Endothelial cell of umbilical vein (primary cell): ENCODE results near the gene MS4A8. TPM values are rescaled to one million over a fixed set of nuclear protein-coding genes. Genes with fewer than 3 reads are reported as not detected.

Experiments
- BruUV-seq: library from RNA; stranded (reverse); fragments of 400-500 nt; replicated peaks from 2 replicates; lab custom pipeline; 2021; lab: Mats Ljungman, UMichigan
- CTCF ChIA-PET: fragments of 300-600, 350-600 bp; sonication (Branson Sonifier 250); formaldehyde crosslinking; loops from one replicate; lab custom pipeline; 2021; ENCODE audit warnings: antibody characterized with exemption, inconsistent platforms; lab: Charles Lee
- POLR2A ChIA-PET: fragments of 300-600, 350-600 bp; sonication (Branson Sonifier 250); formaldehyde crosslinking; loops from one replicate; lab custom pipeline; 2021; ENCODE audit warnings: antibody characterized with exemption, inconsistent platforms; lab: Charles Lee
- DNase-seq: peaks from one replicate; pipeline ENCODE4 v3.0.0-alpha.2; 2011; ENCODE audit warnings: low read depth, low spot score
- FAIRE-seq: peaks from 2 replicates; lab custom pipeline; 2011; peaks lifted over from hg19 to GRCh38; lab: Jason Lieb, UNC
- H2AFZ ChIP-seq: 2 replicates; pipeline ENCODE4 v1.6.0; 2012; ENCODE audit warnings: low read depth, low read length, control low read depth, inconsistent platforms
- H3K27ac ChIP-seq: 2 replicates; pipeline ENCODE4 v1.5.1; 2011; ENCODE audit warnings: low read depth, mild to moderate bottlenecking, control low read depth, low read length, moderate library complexity; ENCODE audit not compliant: insufficient read depth
- H3K27me3 ChIP-seq, 2 experiments: 2 replicates each; pipeline versions ENCODE4 v1.6.0 to v1.6.1; 2011; ENCODE audit warnings: low read length in 2 of 2, mixed read lengths in 1 of 2; ENCODE audit not compliant: control insufficient read depth in 2 of 2, insufficient read depth in 2 of 2
- H3K36me3 ChIP-seq, 2 experiments: 2 replicates in 1 of 2; 3 replicates in 1 of 2; pipeline ENCODE4 v1.5.1; 2011; ENCODE audit warnings: low read length in 2 of 2, mild to moderate bottlenecking in 1 of 2, moderate library complexity in 1 of 2; ENCODE audit not compliant: control insufficient read depth in 2 of 2, insufficient read depth in 2 of 2; ENCODE audit errors: extremely low read depth in 1 of 2
- H3K4me1 ChIP-seq: 3 replicates; pipeline ENCODE4 v1.5.1; 2011; ENCODE audit warnings: mild to moderate bottlenecking, low read length; ENCODE audit not compliant: control insufficient read depth, insufficient read depth; ENCODE audit errors: extremely low read depth
- H3K4me2 ChIP-seq: 2 replicates; pipeline ENCODE4 v1.6.1; 2011; ENCODE audit warnings: low read length, control low read depth, mixed read lengths; ENCODE audit not compliant: insufficient read depth
- H3K4me3 ChIP-seq, 3 experiments: fragments of 200-600 bp in 1 of 3; sonication (generic), shearing (Covaris generic) in 1 of 3; replicated peaks in 1 of 3; 2 replicates each; pipeline ENCODE4 v1.5.1; 2011 to 2016; ENCODE audit warnings: control low read depth in 3 of 3, low read length in 3 of 3, mild to moderate bottlenecking in 2 of 3, inconsistent platforms in 1 of 3, low read depth in 1 of 3, moderate library complexity in 1 of 3; ENCODE audit not compliant: insufficient read depth in 1 of 3
- H3K79me2 ChIP-seq: 2 replicates; pipeline ENCODE4 v1.6.0; 2012; ENCODE audit warnings: low read length, inconsistent platforms; ENCODE audit not compliant: control insufficient read depth, insufficient read depth
- H3K9ac ChIP-seq: replicated peaks from 2 replicates; pipeline ENCODE3; 2011; ENCODE audit warnings: low read length, control low read depth; ENCODE audit not compliant: insufficient read depth; ENCODE audit errors: extremely low read depth
- H3K9me1 ChIP-seq: replicated peaks from 3 replicates; pipeline ENCODE4 v1.6.0; 2011; ENCODE audit warnings: mild to moderate bottlenecking, low read length; ENCODE audit not compliant: control insufficient read depth, insufficient read depth; ENCODE audit errors: extremely low read depth
- H3K9me3 ChIP-seq: replicated peaks from 2 replicates; pipeline ENCODE4 v1.5.1; 2012; ENCODE audit warnings: low read length, inconsistent platforms; ENCODE audit not compliant: control insufficient read depth, insufficient read depth
- H4K20me1 ChIP-seq: replicated peaks from 2 replicates; pipeline ENCODE3; 2011; ENCODE audit warnings: mild to moderate bottlenecking, low read length; ENCODE audit not compliant: control insufficient read depth, insufficient read depth; ENCODE audit errors: extremely low read depth
- EZH2 ChIP-seq: IDR thresholded peaks from 2 replicates; pipeline ENCODE4 v1.6.1; 2012; ENCODE audit warnings: borderline replicate concordance, low read depth, mild to moderate bottlenecking, moderate library complexity, low read length, inconsistent platforms; ENCODE audit not compliant: severe bottlenecking
- FOS ChIP-seq: IDR thresholded peaks from 2 replicates; pipeline ENCODE4 v1.6.1; 2011; ENCODE audit warnings: mild to moderate bottlenecking, low read length, moderate library complexity, borderline replicate concordance; ENCODE audit not compliant: insufficient read depth
- GATA2 ChIP-seq: IDR thresholded peaks from 2 replicates; pipeline ENCODE4 v1.7.0; 2011; ENCODE audit warnings: low read depth, mild to moderate bottlenecking, moderate library complexity, mixed read lengths, low read length; ENCODE audit not compliant: insufficient read length, insufficient read depth
- JUN ChIP-seq: IDR thresholded peaks from 2 replicates; pipeline ENCODE4 v1.6.1; 2011; ENCODE audit warnings: borderline replicate concordance, low read depth; ENCODE audit not compliant: insufficient read length, insufficient read depth
- MYC ChIP-seq: IDR thresholded peaks from one replicate; pipeline ENCODE4 v1.6.1; 2011; ENCODE audit warnings: mild to moderate bottlenecking, low read depth, low read length
- POLR2A ChIP-seq: IDR thresholded peaks from 2 replicates; pipeline ENCODE4 v1.6.1; 2012; ENCODE audit warnings: low read depth, mild to moderate bottlenecking, control low read depth, low read length
- POLR2AphosphoS5 ChIP-seq: IDR thresholded peaks from 2 replicates; pipeline ENCODE4 v1.6.1; 2012; ENCODE audit warnings: low read depth, mild to moderate bottlenecking, control low read depth, low read length, moderate library complexity; ENCODE audit not compliant: insufficient read depth
- dilution Hi-C: fragments of 300-500 bp; cut with MboI; formaldehyde crosslinking; loops from one replicate; pipeline ENCODE4 v1.15.0; 2019; ENCODE audit warnings: low sequenced_read_pairs; ENCODE audit not compliant: extremely low pct_ligation_motif_present
- intact Hi-C: fragments of 100-400 bp; cut with micrococcal nuclease; formaldehyde crosslinking; loops from one replicate; pipeline ENCODE4 v1.10.0; 2022
- polyA plus RNA-seq, 4 experiments: library from polyadenylated mRNA; depleted of rRNA in 3 of 4; stranded (reverse) in 3 of 4; unstranded in 1 of 4; fragments of >200 nt; gene quantifications; 2 replicates each; pipeline versions ENCODE4 v1.2.1 to v1.2.3, GENCODE V29; 2011 to 2012; ENCODE audit warnings: missing spikeins in 1 of 4
- total RNA-seq: library from RNA; stranded (reverse); gene quantifications from 2 replicates; pipeline ENCODE4 v1.2.3, GENCODE V29; 2021
- TF ChIP-seq, protein P1 (sequence below): IDR thresholded peaks from 2 replicates; pipeline ENCODE4 v1.6.1; 2011; ENCODE audit not compliant: insufficient read depth, insufficient read length
- TF ChIP-seq, protein P2 (sequence below), 2 donors: IDR thresholded peaks; 1 replicate in 1 of 2; 2 replicates in 1 of 2; pipeline ENCODE4 v1.5.1; 2011; ENCODE audit warnings: low read length in 2 of 2, mild to moderate bottlenecking in 2 of 2, moderate library complexity in 2 of 2, control low read depth in 1 of 2, inconsistent platforms in 1 of 2, low read depth in 1 of 2; ENCODE audit not compliant: insufficient read depth in 1 of 2; ENCODE audit errors: extremely low read depth in 1 of 2

The MS4A8 gene
- total and polyA plus RNA-seq, 2 donors (not counting 3 experiments of a cell fraction or from before 2014, with no cell fraction given), result not detected

DNA sequence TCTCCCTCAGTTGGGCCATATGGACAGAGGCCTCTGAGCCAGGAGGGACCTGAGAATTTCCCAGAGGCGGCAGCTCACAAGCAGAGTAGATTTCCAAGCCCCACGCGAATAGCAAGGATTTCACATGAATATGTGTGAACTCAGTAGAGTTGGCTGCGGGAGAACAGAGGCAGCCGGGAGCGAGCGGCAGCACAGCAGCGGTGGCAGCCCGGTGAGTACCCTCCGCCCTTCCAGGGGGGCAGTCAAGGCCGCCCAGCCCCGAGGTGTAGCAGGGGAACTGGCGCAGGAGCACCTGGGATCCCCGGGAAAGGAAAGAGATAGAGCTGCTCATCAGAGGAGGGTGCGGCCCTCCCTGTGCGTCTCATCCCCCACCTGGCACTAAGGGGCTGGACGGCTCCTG is 48.8 kb downstream of the MS4A8 start:
- no peaks in the 10 kb centered on the region for H3K36me3 ChIP-seq
- CTCF ChIA-PET, result no interaction called here
- no TSS peak for BruUV-seq
- no peak for TF ChIP-seq MYC
- no peak for TF ChIP-seq POLR2AphosphoS5
- TF ChIP-seq, protein P1, sequence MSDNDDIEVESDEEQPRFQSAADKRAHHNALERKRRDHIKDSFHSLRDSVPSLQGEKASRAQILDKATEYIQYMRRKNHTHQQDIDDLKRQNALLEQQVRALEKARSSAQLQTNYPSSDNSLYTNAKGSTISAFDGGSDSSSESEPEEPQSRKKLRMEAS, result no peak
- no peak for TF ChIP-seq EZH2
- no peak for TF ChIP-seq FOS
- TF ChIP-seq JUN, result no peak
- no peak for TF ChIP-seq GATA2
- TF ChIP-seq, protein P2, sequence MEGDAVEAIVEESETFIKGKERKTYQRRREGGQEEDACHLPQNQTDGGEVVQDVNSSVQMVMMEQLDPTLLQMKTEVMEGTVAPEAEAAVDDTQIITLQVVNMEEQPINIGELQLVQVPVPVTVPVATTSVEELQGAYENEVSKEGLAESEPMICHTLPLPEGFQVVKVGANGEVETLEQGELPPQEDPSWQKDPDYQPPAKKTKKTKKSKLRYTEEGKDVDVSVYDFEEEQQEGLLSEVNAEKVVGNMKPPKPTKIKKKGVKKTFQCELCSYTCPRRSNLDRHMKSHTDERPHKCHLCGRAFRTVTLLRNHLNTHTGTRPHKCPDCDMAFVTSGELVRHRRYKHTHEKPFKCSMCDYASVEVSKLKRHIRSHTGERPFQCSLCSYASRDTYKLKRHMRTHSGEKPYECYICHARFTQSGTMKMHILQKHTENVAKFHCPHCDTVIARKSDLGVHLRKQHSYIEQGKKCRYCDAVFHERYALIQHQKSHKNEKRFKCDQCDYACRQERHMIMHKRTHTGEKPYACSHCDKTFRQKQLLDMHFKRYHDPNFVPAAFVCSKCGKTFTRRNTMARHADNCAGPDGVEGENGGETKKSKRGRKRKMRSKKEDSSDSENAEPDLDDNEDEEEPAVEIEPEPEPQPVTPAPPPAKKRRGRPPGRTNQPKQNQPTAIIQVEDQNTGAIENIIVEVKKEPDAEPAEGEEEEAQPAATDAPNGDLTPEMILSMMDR (IDR thresholded peaks at IDR 0.05; ENCODE audit: extremely low read depth in 1 of 2, insufficient read depth in 1 of 2, low read depth in 1 of 2, low read length in 2 of 2), result no peak
- no peak for TF ChIP-seq POLR2A
- no peak overlapping the region for H3K9ac ChIP-seq
- POLR2A ChIA-PET, result no interaction called here
- no peak overlapping the region for H2AFZ ChIP-seq
- H3K4me1 ChIP-seq, result no peaks in the 10 kb centered on the region
- no peaks in the 10 kb centered on the region for H3K79me2 ChIP-seq
- no peak for DNase-seq
- FAIRE-seq, result no peak
- dilution Hi-C loops (no loop called here), intact Hi-C loops (no loop called here)
- no peaks in the 10 kb centered on the region for H4K20me1 ChIP-seq
- H3K9me3 ChIP-seq, result no peaks in the 10 kb centered on the region
- no peak overlapping the region for H3K27ac ChIP-seq
- peaks cover 3 to 5% of the 10 kb centered on the region in 2 experiments for H3K27me3 ChIP-seq
- no peaks in the 10 kb centered on the region for H3K9me1 ChIP-seq
- no peak overlapping the region for H3K4me3 ChIP-seq
- H3K4me2 ChIP-seq, result no peak overlapping the region
